Inferior parietal cortex (tissue), 1 donor: ENCODE measurements around the gene PLD1.
A peak's percentile ranks its signal among the peaks of the same experiment; 100 is the strongest.
"Not testable (repeated sequence)": the region's sequence is repeated elsewhere in the genome, so short reads cannot be mapped to it uniquely, and the experiment has no call there.

Source experiments
- DNase-seq: peaks from one replicate; pipeline ENCODE4 v3.0.0-alpha.2; 2016; ENCODE audit errors: extremely low spot score

PLD1 gene

DNA sequence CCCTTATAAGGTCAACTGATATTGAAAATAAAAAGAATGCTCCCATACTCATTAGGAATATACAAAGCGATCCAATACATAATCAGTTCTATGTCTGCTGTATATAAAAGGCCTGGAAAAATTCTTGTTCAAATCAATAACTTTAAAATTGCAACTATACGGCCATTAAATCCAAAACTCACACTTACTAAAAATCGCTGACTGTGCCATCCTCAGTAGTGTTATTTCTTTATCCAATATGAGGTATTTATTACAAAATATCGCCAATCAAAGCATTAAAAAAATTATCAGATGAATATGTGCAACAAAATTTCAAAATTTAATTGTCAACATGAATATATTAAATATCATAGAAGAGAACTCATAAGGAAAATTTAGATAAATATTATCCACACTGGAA, 146.5 kb downstream of the PLD1 start:
- DNase-seq, result no peak

GRCh38 chr3:171661484-171661883, 148.8 kb downstream of the PLD1 start:
- DNase-seq, result no peak

DNA sequence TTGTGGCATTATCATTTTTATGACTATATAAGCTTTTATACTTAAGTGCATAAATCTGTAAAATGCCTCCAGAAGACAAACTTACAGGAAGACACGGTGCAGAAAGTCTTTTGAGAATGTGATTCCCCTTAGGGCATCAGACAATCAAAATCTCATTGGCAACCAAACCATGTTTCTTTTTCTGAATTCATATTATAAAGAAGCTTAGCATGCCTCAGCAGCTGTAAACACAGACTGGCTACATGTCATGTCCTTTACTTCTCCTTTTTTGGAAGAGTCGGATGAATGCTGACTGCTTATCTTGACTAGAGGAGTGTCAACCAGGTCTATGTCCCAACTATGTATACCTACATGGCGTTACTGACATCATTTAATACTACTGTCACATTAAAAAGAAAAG, 150.1 kb downstream of the PLD1 start:
- DNase-seq, result no peak

- no peak for DNase-seq
These were observed 151.4 kb downstream of the PLD1 start for GRCh38 chr3:171658841-171659240.

GRCh38 chr3:171654809-171655208, 155.5 kb downstream of the PLD1 start:
- no peak for DNase-seq

GRCh38 chr3:171654326-171654725, 156.0 kb downstream of the PLD1 start:
- no peak for DNase-seq

DNA sequence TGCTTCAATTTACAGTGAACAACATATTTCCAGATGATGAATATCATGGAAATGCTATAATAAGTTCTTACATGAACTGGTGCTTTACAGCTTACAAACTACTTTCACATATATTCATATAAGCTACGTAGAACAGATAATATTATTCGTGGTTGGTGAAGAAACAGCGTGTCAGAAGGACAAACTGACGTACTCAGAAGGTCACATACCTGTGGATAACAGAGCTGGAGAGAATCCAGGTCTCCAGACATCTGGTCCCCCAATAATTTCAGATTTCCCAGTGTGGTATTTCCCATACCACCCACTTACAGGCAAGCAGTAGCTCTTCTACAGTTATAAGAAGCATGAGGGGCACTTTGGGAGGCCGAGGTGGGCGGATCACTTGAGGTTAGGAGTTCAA, 156.6 kb downstream of the PLD1 start:
- DNase-seq, result no peak

- DNase-seq, result no peak
These were observed 157.4 kb downstream of the PLD1 start for GRCh38 chr3:171652932-171653331.

DNA sequence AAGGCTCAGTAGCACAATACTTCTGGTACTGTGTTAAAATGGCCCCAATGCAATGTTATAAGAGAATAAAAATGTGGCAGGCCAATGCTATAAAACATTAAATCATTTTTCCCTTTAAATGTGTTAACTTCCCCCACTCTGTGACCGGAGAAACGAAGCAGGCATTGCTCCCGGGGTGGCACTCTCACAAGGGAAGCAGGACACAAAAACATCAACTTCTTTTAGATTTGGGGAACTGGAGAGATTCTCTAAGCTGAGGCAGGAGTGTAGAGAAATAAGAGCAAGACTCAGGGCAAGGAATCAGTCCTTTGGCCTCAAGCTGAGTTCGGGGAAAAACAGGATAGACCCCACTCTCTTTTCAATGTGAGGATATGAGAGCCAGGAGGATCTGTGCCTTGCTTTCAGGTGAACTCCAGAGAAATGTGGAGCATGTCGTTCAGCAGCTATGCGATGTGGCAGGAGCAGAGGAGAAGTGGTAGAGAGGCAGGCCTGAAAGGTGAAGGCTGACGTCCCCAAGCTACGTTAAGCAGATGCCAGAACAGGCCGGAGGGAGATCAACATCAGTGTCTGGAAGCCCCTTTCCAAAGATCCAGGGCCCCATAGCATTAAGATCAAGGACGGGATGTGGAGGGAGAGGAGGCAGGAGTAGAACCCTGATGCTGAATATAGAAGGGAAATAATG, 160.2 kb downstream of the PLD1 start:
- no peak for DNase-seq

DNA sequence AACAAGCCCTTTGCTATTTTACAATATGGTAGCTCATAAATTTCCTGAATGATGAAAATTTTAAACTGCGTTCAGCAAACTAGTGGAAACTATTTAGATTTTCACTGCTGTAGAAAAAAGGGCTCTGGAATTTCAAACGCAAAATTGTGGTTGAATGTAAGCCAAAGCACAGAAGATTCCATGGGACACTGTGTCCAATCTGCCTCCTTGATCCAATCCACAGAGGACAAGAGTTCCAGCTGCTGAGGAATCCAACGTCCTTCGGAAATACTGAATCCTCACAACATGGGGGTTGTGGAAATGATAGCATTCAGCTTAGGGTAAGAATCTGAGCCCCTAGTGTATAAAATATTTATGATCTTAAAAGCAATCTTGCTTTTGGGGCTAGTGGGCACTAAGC, 161.0 kb downstream of the PLD1 start:
- DNase-seq, result no peak

DNA sequence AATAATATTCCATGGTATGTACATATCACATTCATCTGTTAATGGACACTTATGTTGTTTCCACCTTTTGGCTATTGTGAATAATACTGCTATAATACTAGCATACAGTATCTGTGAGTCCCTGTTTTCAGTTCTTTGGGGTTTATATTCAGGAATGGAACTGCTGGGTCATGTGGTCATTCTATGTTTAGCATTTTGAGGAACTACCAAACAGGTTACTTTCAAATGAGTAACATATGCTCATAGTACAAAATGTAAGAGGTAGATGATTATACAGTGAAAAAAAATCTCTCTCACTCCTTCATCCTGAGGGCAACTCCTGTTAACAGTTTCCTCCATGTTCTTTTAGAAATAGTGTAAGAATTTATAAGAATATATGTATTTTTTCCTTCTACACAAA, 162.2 kb downstream of the PLD1 start:
- DNase-seq, result no peak

GRCh38 chr3:171646357-171647133, 163.7 kb downstream of the PLD1 start:
- DNase-seq, result peak; percentile 71

DNA sequence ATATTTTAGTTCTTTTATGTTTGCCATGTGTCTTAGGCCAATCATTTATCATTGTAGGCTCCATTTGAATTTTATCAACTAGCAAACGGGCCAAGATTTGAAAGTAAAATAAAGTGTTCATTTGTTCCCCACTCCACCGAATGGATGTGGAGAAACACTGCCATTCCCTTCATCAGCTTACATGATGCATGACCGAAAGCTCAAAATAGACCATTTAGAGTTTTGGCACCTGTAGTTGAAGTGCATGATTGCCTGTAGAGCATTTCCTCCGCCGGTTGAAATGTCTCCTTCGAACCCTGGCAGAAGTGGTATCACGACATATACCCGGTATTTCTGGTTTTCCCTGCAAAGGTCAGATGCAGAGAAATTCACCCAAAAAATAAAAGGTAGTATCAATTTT, 165.6 kb downstream of the PLD1 start:
- DNase-seq, result no peak

GRCh38 chr3:171643681-171644080, 166.6 kb downstream of the PLD1 start:
- no peak for DNase-seq

GRCh38 chr3:171643033-171643432, 167.2 kb downstream of the PLD1 start:
- no peak for DNase-seq

- DNase-seq, result no peak
These were observed 169.5 kb downstream of the PLD1 start for GRCh38 chr3:171640520-171641412.

DNA sequence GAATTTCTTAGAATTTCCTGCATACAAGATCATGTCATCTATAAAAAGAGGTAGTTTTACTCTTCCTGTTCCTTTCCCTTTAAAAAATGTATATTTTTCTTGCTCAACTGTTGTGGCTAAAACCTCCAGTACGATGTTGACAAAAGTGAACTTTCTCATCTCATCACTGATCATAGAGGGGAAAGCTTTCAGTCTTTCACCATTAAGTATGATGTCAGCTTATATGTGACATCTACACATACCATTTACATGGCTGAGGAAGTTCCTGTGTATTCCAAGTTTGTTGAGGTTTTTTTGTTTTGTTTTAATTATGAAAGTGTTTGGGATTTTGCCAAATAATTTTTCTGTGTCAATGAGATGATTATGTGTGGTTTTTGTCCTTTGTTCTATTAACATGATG, 173.6 kb downstream of the PLD1 start:
- no peak for DNase-seq

- no peak for DNase-seq
These were observed 177.5 kb downstream of the PLD1 start for GRCh38 chr3:171632766-171633165.

- DNase-seq, result not testable (repeated sequence)
These were observed 183.5 kb downstream of the PLD1 start for GRCh38 chr3:171626799-171627198.

GRCh38 chr3:171622126-171622525, 188.2 kb downstream of the PLD1 start:
- DNase-seq, result no peak

GRCh38 chr3:171620825-171621434, 189.4 kb downstream of the PLD1 start:
- DNase-seq, result no peak

DNA sequence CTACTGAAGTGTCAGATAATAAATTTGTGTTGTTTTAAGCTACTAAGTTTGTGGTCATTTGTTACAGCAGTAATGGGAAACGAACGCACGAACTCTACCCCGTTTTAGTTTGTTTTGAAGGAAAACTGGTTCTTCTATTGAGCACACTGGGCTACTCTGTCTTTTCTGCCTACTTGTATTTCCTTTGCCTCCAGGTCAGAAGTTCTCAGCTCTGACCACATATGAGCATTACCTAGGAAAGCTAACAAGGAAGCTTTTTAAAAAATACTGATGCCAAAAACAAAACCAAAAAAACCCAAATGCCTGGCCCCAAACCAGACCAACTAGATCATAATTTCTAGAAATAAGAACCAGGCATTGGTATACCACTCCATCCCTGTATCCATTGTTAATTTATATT, 193.5 kb downstream of the PLD1 start:
- DNase-seq, result no peak
